ENCODE measurements around the gene PLCG1.
A peak's percentile ranks its signal among the peaks of the same experiment; 100 is the strongest.

The PLCG1 gene

DNA sequence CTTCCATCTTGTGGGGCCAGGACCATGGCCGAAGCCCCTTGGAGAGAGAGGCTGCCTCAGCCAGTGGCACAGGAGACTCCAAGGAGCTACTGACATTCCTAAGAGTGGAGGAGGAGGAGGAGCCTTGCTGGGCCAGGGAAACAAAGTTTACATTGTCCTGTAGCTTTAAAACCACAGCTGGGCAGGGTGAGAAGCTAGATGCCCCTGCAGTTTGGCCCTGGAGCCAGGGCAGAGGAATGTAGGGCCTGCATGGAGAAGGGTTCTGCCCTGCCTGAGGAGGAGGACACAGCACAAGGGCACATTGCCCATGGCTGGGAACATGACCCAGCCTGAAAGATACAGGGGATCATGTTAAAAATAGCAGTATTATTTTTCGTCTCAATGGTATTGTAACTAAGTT is 37.4 kb downstream of the PLCG1 start:
- H3K4me3 Mint-ChIP-seq = no peak overlapping the region
- peak overlapping the region; percentile 88 for H3K27ac Mint-ChIP-seq
- ATAC-seq (no peak), DNase-seq (ENCODE audit: low spot score in 2 of 2) (peak in 1 of 2 donors; percentile 35)
- H3K4me1 Mint-ChIP-seq = peaks cover 24% of the 10 kb centered on the region
- no peaks in the 10 kb centered on the region for H3K9me3 Mint-ChIP-seq
- peaks cover 85% of the 10 kb centered on the region for H3K36me3 Mint-ChIP-seq

GRCh38 chr20:41175201-41175651 is 37.9 kb downstream of the PLCG1 start:
- H3K9me3 Mint-ChIP-seq = no peaks in the 10 kb centered on the region
- no peak for ATAC-seq
- peaks cover 80% of the 10 kb centered on the region for H3K36me3 Mint-ChIP-seq
- H3K4me3 Mint-ChIP-seq = no peak overlapping the region
- DNase-seq (ENCODE audit: low spot score in 2 of 2) = no peak
- peaks cover 21% of the 10 kb centered on the region for H3K4me1 Mint-ChIP-seq
- H3K27ac Mint-ChIP-seq = peak overlapping the region; percentile 88

- peaks cover 74% of the 10 kb centered on the region for H3K36me3 Mint-ChIP-seq
- no peak for ATAC-seq
- H3K4me1 Mint-ChIP-seq = peaks cover 15% of the 10 kb centered on the region
- H3K27ac Mint-ChIP-seq = peak overlapping the region; percentile 81
- peak in 1 of 2 donors; percentile 36 for DNase-seq (ENCODE audit: low spot score in 2 of 2)
- no peak overlapping the region for H3K4me3 Mint-ChIP-seq
- no peaks in the 10 kb centered on the region for H3K9me3 Mint-ChIP-seq
Observed at GRCh38 chr20:41175727-41176330, 38.5 kb downstream of the PLCG1 start.

- Mint-ChIP-seq H3K4me1 (peaks cover 10% of the 10 kb centered on the region), H3K36me3 (peaks cover 74% of the 10 kb centered on the region), H3K4me3 (no peak overlapping the region), H3K27ac (peak overlapping the region; percentile 81), H3K9me3 (no peaks in the 10 kb centered on the region)
- no peak for ATAC-seq
- DNase-seq (ENCODE audit: low spot score in 2 of 2) = peak in 1 of 2 donors; percentile 43
Observed at GRCh38 chr20:41176711-41177552, 39.6 kb downstream of the PLCG1 start.

DNA sequence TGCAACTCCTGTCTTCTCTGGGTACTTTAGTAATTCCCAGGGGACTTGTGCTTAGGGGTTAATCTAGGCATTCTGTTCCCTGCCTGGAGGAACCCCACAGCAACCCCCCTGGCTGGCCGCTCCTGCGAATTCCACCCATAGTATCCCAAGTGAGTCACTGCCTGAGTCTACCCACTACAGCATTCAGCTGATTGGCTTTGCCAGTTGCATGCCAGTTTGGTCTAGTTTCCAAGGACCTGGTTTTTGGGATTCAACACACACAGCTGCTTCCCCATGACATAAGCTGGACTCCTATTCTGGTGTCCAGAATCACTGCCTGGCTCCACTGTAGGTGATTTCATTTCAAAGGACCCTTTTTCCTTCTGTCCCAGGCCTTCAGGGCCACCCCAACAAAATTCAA is 40.3 kb downstream of the PLCG1 start:
- DNase-seq (ENCODE audit: low spot score in 2 of 2) (peak in 1 of 2 donors; percentile 40), ATAC-seq (no peak)
- Mint-ChIP-seq H3K27ac (peak overlapping the region; percentile 81), H3K4me1 (peaks cover 14% of the 10 kb centered on the region), H3K4me3 (no peak overlapping the region), H3K36me3 (peaks cover 74% of the 10 kb centered on the region), H3K9me3 (no peaks in the 10 kb centered on the region)

GRCh38 chr20:41178495-41178894 is 41.2 kb downstream of the PLCG1 start:
- H3K27ac Mint-ChIP-seq = peak overlapping the region; percentile 81
- peaks cover 68% of the 10 kb centered on the region for H3K36me3 Mint-ChIP-seq
- no peak overlapping the region for H3K4me3 Mint-ChIP-seq
- peaks cover 16% of the 10 kb centered on the region for H3K4me1 Mint-ChIP-seq
- no peak for ATAC-seq
- DNase-seq (ENCODE audit: low spot score in 2 of 2) = peak in 1 of 2 donors; percentile 30
- no peaks in the 10 kb centered on the region for H3K9me3 Mint-ChIP-seq

- DNase-seq (ENCODE audit: low spot score in 2 of 2) = peak in 1 of 2 donors; percentile 43
- peaks cover 64% of the 10 kb centered on the region for H3K36me3 Mint-ChIP-seq
- H3K4me3 Mint-ChIP-seq = no peak overlapping the region
- peaks cover 16% of the 10 kb centered on the region for H3K4me1 Mint-ChIP-seq
- no peaks in the 10 kb centered on the region for H3K9me3 Mint-ChIP-seq
- ATAC-seq = no peak
- H3K27ac Mint-ChIP-seq = peak overlapping the region; percentile 81
Observed at GRCh38 chr20:41178904-41179432, 41.6 kb downstream of the PLCG1 start.

DNA sequence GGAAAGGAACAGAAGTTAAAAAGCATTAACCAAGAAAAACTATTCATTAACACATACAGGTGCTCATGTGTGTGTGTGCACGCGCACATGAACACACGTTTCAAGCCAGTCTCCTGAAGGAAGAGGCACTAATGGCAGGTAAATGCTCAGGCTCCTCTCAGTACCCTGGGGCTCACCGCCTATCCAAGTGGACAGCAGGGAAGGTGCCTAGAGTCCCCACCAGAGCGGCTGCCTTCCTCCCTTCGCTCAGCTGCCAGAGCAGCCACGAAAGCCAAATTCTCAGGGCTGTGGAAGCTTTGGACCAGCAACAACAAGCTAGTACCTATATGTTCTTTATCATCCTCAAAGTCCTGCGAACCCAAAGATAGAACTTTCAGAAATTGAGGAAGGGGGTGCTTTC is 42.6 kb downstream of the PLCG1 start:
- Mint-ChIP-seq H3K4me3 (no peak overlapping the region), H3K9me3 (no peaks in the 10 kb centered on the region), H3K27ac (peak overlapping the region; percentile 81), H3K4me1 (peaks cover 10% of the 10 kb centered on the region), H3K36me3 (peaks cover 54% of the 10 kb centered on the region)
- DNase-seq (ENCODE audit: low spot score in 2 of 2) (peak in 1 of 2 donors; percentile 33), ATAC-seq (no peak)

DNA sequence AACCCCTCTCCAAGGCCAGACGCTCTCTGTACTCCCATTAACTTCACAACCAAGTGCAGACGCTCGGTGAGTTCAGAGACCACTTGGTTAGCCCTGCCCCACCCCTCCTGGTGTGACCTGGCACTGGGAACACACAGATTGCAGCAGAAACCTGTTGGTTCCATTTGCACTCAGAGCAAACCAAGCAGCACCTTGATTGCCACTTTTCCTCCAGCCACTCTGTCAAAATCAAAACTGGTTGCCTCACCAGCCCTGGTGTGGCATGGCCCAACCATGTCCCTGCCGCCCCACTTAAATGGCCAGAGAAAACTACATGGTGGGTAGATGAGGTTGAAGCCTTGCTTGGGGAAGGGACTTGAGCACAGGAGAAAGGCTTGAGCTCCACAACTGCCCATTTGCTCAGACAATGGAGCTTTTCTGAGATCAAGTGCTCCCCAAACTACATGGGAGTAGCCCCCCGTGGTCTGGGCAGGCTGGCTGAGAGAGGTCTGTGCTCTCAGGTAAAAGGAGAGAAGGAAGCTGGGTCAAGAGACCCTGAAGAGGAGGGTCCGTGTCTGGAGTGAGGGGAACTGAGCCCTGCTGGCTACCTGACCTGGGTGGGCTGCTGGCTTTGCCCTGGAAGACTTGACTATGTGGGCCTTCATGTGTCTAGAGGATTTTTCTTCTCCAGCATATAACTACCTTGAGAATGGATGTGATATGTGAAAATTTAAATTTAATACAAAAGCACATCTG is 43.4 kb downstream of the PLCG1 start:
- peak in 1 of 2 donors; percentile 35 for DNase-seq (ENCODE audit: low spot score in 2 of 2)
- Mint-ChIP-seq H3K36me3 (peaks cover 46% of the 10 kb centered on the region), H3K27ac (peak overlapping the region; percentile 84), H3K9me3 (no peaks in the 10 kb centered on the region), H3K4me1 (peaks cover 9% of the 10 kb centered on the region), H3K4me3 (no peak overlapping the region)
- no peak for ATAC-seq

GRCh38 chr20:41181567-41181966 is 44.2 kb downstream of the PLCG1 start:
- peak overlapping the region; percentile 84 for H3K27ac Mint-ChIP-seq

DNA sequence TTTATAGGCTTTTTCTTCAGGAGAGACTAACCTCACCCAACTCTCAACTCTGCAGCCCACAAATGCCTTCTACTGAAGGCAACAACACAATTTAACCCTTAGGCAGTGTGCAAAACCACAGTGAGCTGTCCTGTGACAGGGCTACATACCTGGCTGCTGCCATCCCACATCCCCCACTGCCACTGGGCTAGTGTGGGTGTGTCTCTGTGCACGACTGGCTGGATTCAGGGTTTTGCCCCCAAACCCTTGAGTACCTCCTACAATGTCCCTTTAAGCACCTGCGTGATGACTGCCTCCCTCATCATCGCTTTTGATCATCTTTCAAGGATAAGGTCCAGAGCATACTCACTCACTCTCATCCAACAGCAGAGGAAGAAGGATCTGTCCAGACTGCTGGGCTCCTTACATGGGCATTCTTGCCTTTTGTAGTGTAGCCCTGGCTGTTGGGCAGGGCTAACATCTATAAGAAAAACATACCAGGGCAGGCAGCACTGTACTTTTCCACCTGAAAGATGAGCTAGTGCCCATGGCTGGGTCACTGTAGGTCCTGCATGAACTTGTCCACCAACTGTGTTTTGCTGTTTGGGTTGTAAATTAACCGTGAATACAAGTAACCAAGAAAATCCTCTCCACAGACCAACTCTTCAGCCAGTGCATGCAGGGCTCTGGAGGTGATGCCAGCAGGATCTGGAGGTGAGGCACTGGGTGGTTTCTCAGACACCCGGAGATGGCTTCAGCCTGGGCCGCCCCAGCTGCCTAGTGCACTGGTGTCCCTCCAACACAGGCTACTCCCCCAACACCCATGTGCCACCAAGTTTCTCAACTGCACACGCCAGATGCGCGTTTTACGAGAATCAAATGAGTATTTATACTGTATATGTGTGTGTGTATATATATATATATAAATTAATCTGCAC is 45.2 kb downstream of the PLCG1 start:
- Mint-ChIP-seq H3K36me3 (peaks cover 34% of the 10 kb centered on the region), H3K9me3 (no peaks in the 10 kb centered on the region), H3K27ac (peak overlapping the region; percentile 84), H3K4me1 (peaks cover 9% of the 10 kb centered on the region), H3K4me3 (no peak overlapping the region)
- peak; percentile 1 to 43 for DNase-seq (ENCODE audit: low spot score in 2 of 2)
- ATAC-seq = peak; percentile 70

More at GRCh38 chr20:41181567-41181966, 44.2 kb downstream of the PLCG1 start:
- ATAC-seq (no peak), DNase-seq (ENCODE audit: low spot score in 2 of 2) (peak in 1 of 2 donors; percentile 46)
- Mint-ChIP-seq H3K36me3 (peaks cover 38% of the 10 kb centered on the region), H3K4me1 (peaks cover 9% of the 10 kb centered on the region), H3K9me3 (no peaks in the 10 kb centered on the region), H3K4me3 (no peak overlapping the region)

- peak in 1 of 2 donors; percentile 42 for DNase-seq (ENCODE audit: low spot score in 2 of 2)
- Mint-ChIP-seq H3K9me3 (no peaks in the 10 kb centered on the region), H3K36me3 (peaks cover 29% of the 10 kb centered on the region), H3K4me1 (peaks cover 9% of the 10 kb centered on the region), H3K4me3 (no peak overlapping the region), H3K27ac (peak overlapping the region; percentile 50)
- no peak for ATAC-seq
Observed at GRCh38 chr20:41183391-41183790, 46.0 kb downstream of the PLCG1 start.

DNA sequence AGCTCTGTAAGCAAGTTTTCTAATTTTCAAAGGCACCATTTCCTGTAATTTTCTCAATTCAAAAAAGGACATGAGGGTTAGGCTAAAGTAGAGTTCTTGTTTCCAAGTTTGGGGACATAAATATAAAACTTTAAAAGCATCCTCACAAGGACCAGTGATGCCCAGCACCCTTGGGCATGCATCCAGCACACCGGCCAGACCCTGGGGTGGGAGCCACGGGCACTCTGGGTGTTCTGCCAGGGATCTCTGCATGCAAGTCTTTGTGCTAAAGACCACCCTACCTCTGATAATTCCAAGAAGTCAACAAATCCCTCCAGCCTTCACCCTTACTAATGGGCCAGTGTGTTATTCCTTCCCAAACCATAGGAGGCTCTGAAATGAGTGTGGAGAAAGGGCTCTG is 46.5 kb downstream of the PLCG1 start:
- no peak for DNase-seq (ENCODE audit: low spot score in 2 of 2)
- Mint-ChIP-seq H3K36me3 (peaks cover 26% of the 10 kb centered on the region), H3K4me1 (peaks cover 9% of the 10 kb centered on the region), H3K4me3 (no peak overlapping the region), H3K27ac (peak overlapping the region; percentile 50), H3K9me3 (no peaks in the 10 kb centered on the region)
- no peak for ATAC-seq

- H3K4me3 Mint-ChIP-seq = no peak overlapping the region
- H3K4me1 Mint-ChIP-seq = peaks cover 9% of the 10 kb centered on the region
- no peaks in the 10 kb centered on the region for H3K9me3 Mint-ChIP-seq
- ATAC-seq = peak; percentile 12
- H3K27ac Mint-ChIP-seq = peak overlapping the region; percentile 30
- peaks cover 21% of the 10 kb centered on the region for H3K36me3 Mint-ChIP-seq
- no peak for DNase-seq (ENCODE audit: low spot score in 2 of 2)
Observed at GRCh38 chr20:41185013-41185757, 47.8 kb downstream of the PLCG1 start.

Measured in stimulated activated effector memory CD8-positive, alpha-beta T cell treated with anti-CD3 and anti-CD28 coated beads, Interleukin-12 subunit alpha, Interleukin-12 subunit beta, amount 100 ng/mL, for 72 hours (primary cell).